ENCODE results near the gene RAD51B.

Gene RAD51B

GRCh38 chr14:68468437-68469207 is 649.0 kb downstream of the RAD51B start:
- DNase-seq (ENCODE audit: low read depth) = peak; percentile 67

DNA sequence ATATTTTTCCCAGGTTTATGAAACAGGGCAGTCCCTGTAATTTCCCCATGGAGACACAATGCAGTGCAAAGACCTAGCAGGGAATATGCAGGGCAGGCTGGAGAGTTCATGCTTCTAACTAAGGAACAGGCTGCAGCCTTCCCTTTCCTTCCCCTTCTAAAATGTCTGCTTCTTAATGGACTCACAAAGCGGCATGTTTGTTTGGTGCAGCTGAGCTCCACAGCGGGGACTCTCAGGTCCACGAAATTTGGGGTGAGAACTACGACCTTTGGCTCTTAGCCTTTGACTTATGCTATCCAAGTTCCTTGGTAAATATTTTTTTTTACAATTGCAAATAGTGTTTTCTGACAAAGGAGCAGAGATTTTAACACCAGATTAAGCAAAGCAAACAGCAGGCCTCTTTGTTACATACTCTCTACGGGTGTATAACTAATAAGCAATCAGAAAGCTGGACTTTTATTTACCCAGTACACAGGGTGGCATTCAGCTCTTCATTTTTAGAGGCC is 649.7 kb downstream of the RAD51B start:
- no peak for DNase-seq (ENCODE audit: low read depth)

- no peak for DNase-seq (ENCODE audit: low read depth)
Observed at GRCh38 chr14:68470361-68470760, 650.8 kb downstream of the RAD51B start.

- no peak for DNase-seq (ENCODE audit: low read depth)
Observed at GRCh38 chr14:68471029-68471963, 651.7 kb downstream of the RAD51B start.

DNA sequence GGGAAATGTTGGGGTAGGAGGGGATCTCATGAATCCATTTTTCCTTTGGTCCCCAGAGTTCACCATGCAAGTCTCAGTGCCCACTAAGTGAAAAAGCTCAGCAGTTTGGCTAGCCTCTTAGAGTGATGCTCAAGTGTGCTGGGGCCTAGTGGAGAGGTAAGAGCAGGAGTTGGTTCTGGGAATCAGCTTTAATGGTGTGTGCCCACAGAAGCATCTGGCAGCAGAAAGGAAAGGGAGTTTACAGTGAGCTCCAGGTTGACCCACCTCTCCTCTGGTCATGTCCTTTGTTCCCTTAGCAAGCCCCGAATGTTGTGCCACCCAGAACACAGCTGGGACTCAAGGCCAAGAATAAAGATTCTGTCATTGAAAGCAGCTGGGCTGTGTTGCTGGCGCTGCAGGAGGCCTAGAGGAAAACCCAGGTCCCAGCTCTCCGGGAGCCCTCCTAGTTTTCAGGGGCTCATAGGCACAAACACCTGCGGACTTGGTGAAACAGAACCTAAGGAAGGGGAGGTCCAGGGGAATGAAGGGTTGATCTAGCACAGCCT is 652.5 kb downstream of the RAD51B start:
- DNase-seq (ENCODE audit: low read depth) = no peak

DNA sequence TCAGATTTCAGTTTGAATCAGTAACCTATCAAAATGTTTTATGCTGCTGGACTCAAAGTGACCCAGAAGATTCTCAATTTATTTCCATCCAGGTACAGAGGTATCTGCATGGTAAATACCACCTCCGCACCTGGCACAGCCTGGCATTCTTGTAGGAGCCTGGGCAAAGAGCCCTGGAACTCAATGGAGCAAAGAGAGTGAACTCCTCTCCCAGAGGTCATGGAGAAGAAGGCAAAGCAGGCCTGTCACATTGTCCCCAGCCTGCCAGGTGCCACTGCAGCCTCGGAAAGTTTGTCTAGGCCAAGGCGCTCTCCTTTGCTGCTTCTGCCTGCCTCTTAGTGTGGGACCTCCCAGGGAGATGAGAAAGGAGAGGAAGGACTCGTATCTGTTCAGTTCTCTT is 653.5 kb downstream of the RAD51B start:
- no peak for DNase-seq (ENCODE audit: low read depth)

DNA sequence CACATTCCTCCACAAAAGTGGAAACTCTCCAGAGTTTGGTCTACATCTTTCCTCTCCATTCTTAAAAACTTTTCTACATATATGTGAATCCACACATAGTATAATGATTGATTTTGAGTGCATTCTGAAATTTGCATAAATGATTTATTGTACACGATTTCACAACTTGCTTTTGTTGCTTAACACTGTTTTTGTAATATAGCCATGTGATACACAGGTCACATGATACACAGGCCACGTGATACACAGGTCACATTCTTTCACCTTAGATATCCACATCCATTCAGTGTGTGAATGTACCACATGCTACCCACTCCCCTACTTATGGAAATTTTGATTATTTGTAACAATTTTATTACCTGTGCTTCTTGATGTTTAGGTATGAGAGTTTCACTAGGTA is 654.2 kb downstream of the RAD51B start:
- DNase-seq (ENCODE audit: low read depth) = no peak

- DNase-seq (ENCODE audit: low read depth) = no peak
Observed at GRCh38 chr14:68474741-68475140, 655.2 kb downstream of the RAD51B start.

- no peak for DNase-seq (ENCODE audit: low read depth)
Observed at GRCh38 chr14:68475802-68476201, 656.2 kb downstream of the RAD51B start.

GRCh38 chr14:68476212-68477109 is 656.9 kb downstream of the RAD51B start:
- peak; percentile 98 for DNase-seq (ENCODE audit: low read depth)

DNA sequence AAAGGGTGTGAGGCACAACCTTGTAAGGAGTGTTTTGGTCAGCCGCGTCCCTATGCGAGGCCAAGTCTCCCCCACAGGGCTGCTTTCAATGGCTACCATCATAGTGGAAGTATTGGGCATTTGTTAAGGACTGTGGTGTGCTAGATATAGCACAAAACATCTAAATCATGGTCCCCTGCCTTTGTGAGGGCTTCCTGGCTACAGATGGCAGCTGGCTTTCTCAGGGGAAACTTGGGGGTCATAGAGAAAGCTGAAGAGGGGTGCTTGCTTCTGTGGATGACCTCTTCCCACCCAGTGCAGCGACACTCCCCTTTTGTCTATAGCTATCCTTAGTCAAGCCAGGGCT is 657.5 kb downstream of the RAD51B start:
- DNase-seq (ENCODE audit: low read depth) = no peak

DNA sequence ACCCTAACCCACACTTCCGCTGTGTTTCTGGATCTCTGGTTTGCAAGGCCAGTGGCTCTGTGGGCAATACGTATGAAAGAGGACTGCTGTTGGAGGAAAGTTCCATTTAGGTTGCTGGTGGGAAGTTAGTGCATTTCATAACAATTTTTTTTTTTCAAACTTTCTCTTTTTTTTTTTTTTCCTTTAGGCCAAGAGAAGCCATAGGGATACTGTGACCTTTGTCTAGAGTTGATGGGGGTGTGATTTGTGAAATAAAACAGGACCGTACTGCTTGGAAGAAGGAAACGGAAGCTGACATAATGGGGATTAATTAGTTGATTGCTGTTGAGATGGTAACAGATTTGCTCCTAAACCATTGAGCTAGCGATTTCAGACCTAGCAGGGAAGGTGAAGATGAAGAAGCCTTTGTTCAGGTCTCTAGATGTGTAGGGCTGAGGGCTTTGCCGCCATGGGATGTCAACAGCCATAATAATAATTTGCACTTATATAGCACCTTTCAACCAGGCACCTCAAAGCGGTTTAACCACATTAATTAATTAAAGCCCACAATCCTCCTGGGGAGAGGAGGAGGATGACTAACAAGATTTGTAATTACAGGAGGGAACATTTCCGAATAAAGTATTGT is 658.0 kb downstream of the RAD51B start:
- no peak for DNase-seq (ENCODE audit: low read depth)

GRCh38 chr14:68479247-68479646 is 659.7 kb downstream of the RAD51B start:
- DNase-seq (ENCODE audit: low read depth) = no peak

DNA sequence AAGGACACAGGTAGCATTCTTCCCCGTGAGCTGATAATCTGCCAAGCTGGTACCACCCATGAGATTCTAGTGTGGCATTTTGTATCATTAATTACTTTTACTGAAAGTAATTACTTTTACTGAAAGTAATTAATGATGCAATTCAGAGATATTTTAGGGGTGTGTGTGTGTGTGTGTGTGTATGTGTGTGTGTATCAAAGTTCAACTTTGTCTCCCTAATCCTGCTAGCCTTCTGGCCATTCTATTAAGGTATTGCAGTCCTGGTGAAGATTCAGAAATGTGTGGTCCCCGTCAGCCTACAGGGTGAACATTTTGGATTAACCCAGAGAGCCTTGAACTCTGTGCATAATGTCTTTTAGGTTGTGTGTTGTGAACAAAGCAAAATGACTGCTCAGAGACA is 662.4 kb downstream of the RAD51B start:
- DNase-seq (ENCODE audit: low read depth) = no peak

- DNase-seq (ENCODE audit: low read depth) = no peak
Observed at GRCh38 chr14:68482772-68483395, 663.3 kb downstream of the RAD51B start.

DNA sequence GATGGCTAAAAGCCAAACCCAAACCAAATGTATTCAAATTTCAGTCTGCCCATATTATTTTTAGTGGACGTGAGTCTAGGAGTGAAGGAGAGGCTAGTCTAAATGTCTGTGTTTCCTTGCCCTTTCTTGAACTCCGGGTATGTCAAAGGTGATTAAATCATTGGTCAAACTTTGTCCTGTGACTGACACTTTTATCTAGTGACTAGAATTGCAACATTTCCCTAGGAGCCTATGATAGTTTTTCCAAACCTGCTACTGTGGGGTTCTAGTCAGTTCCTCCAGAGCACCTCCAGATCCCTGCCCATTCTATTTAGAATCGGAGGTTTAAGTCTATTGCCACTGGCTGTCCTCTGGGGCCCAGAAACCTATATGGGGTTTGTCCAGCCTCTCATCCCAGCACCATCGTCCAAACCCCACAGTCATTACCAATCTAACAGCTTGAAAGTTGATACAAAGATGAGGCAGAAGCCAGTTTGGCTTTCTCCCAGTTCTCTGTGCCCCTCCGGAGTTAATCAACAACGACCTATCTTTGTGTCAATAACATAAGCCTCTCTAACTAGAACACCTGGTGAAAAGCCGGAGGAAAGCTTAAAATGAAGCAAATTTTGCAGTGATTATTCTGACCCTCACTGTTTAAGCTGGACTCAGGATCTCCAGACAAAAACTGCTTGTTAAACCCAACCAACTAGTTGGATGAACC is 666.6 kb downstream of the RAD51B start:
- no peak for DNase-seq (ENCODE audit: low read depth)

GRCh38 chr14:68486809-68487208 is 667.2 kb downstream of the RAD51B start:
- DNase-seq (ENCODE audit: low read depth) = no peak

DNA sequence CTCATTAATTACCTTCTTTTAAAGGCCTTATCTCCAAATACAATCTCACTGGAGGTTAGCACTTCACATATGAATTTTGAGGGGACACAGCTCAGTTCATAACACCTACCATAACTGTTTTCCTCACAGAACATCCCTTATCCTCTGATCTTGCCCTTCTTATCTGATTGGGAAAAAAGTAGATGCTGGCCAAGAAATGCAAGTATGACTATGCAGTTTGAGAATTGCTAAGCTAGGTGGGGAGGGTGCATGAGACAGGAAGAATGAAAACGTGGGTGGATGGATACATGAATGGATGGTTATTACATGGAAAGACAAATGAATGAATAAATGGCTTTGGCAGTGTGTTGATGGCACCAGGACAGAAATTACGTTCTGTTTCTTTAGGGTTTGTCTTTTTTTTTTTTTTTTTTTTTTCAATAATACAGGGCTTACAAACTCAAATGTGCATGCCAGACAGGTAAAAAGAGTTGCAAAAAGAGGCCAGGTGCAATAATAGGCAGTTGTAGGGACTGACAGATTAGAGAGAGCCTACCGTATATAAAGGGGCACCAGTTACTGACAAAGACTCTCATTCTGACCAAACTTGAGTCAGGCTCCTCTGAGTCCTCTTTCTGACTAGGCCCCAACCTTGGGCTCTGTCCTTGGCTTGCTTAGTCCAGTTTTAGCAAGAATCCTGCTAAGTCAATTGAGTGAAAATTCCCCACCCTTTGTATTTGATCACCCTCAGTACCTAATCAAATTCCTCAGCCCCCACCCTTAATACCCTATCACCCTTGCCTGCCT is 668.4 kb downstream of the RAD51B start:
- no peak for DNase-seq (ENCODE audit: low read depth)

DNA sequence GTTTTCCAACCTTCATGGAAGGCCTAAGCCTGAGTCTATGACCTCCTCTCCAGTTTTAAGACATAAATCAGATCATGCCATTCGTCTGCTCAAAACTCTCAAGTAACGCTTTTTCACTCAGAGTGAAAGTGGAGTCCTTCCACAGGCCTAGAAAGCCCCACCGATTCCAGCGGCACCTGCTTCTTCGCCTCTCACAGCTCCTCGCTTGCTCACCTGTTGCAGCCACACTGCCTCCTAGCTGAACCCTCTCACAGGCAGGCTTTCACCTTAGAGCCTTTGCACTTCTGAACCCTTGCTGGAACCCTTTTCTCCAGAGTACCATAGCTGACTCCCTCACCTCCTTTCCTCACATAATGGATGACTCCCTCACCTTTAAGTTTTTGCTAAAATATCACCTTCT is 672.2 kb downstream of the RAD51B start:
- DNase-seq (ENCODE audit: low read depth) = no peak
